Hepatocyte (in vitro differentiated cells): Measurements from ENCODE around the gene DCUN1D5. TPM values are rescaled to one million over a fixed set of nuclear protein-coding genes. Genes with fewer than 3 reads are reported as not detected.

Experiments
- DNase-seq: peaks from one replicate; pipeline ENCODE4 v3.0.0-alpha.2; 2016; ENCODE audit warnings: low spot score
- H2AFZ ChIP-seq: fragments of 200-600 bp; sonication (generic); 2 replicates; pipeline ENCODE4 v1.6.0; 2016; ENCODE audit warnings: antibody characterized with exemption, mild to moderate bottlenecking
- H3K27ac ChIP-seq: fragments of 200-600 bp; sonication (generic); 2 replicates; pipeline ENCODE4 v1.5.1; 2016; ENCODE audit warnings: mild to moderate bottlenecking
- H3K27me3 ChIP-seq: fragments of 200-600 bp; sonication (generic); 2 replicates; pipeline ENCODE4 v1.6.1; 2016
- H3K36me3 ChIP-seq: fragments of 200-600 bp; sonication (generic); replicated peaks from 2 replicates; pipeline ENCODE4 v1.5.1; 2016; ENCODE audit warnings: low read depth; ENCODE audit not compliant: insufficient read depth
- H3K4me1 ChIP-seq: fragments of 200-600 bp; sonication (generic); 2 replicates; pipeline ENCODE4 v1.5.1; 2016; ENCODE audit warnings: mild to moderate bottlenecking, moderate library complexity; ENCODE audit not compliant: insufficient read depth
- H3K4me2 ChIP-seq: fragments of 200-600 bp; sonication (generic); 2 replicates; pipeline ENCODE4 v1.6.0; 2016
- H3K4me3 ChIP-seq: fragments of 200-600 bp; sonication (generic); 2 replicates; pipeline ENCODE4 v1.5.1; 2016; ENCODE audit warnings: mild to moderate bottlenecking
- H3K79me2 ChIP-seq: fragments of 200-600 bp; sonication (generic); 2 replicates; pipeline ENCODE4 v1.6.0; 2017; ENCODE audit warnings: mild to moderate bottlenecking
- H3K9me2 ChIP-seq: fragments of 200-600 bp; sonication (generic); replicated peaks from 2 replicates; pipeline ENCODE4 v1.6.0; 2017; ENCODE audit warnings: mild to moderate bottlenecking; ENCODE audit not compliant: insufficient read depth
- H3K9me3 ChIP-seq: fragments of 200-600 bp; sonication (generic); 2 replicates; pipeline ENCODE4 v1.5.1; 2016; ENCODE audit warnings: low read depth, mild to moderate bottlenecking
- H4K20me1 ChIP-seq: fragments of 200-600 bp; sonication (generic); 2 replicates; pipeline ENCODE4 v1.6.0; 2016; ENCODE audit warnings: mild to moderate bottlenecking; ENCODE audit not compliant: insufficient read depth, poor library complexity, severe bottlenecking
- CTCF ChIP-seq: fragments of 200-600 bp; sonication (generic); IDR thresholded peaks from 2 replicates; pipeline ENCODE4 v1.5.1; 2016; ENCODE audit warnings: antibody characterized with exemption, mild to moderate bottlenecking; ENCODE audit not compliant: poor library complexity
- EZH2 ChIP-seq: fragments of 200-600 bp; sonication (generic); IDR thresholded peaks from 2 replicates; pipeline ENCODE4 v1.6.1; 2016; ENCODE audit warnings: antibody characterized with exemption, mild to moderate bottlenecking, borderline replicate concordance
- EZH2phosphoT487 ChIP-seq: fragments of 200-600 bp; sonication (generic); IDR thresholded peaks from one replicate; pipeline ENCODE4 v1.6.1; 2018; ENCODE audit warnings: antibody characterized with exemption, mild to moderate bottlenecking, low read depth, moderate library complexity; ENCODE audit not compliant: unreplicated experiment, severe bottlenecking
- WGBS: methylation state at CpG from one replicate; pipeline ENCODE4 v1.1.6; 2016; ENCODE audit warnings: low lambda C conversion rate; ENCODE audit errors: missing lambda C conversion rate; 5-methylcytosine and 5-hydroxymethylcytosine counted together
- polyA plus RNA-seq: library from polyadenylated mRNA; unstranded; fragments of >200 nt; fragmentation: Nextera tagmentation; extraction: Ambion mirVana; gene quantifications from 2 replicates; pipeline ENCODE4 v1.2.1, GENCODE V29; 2016
- total RNA-seq: library from RNA; depleted of rRNA; stranded (reverse); fragments of >200 nt; gene quantifications from 2 replicates; pipeline ENCODE4 v1.2.3, GENCODE V29; 2014

Gene DCUN1D5
- total and polyA plus RNA-seq, 2 experiments from 2014 or later: 54.5 to 78.4 TPM

GRCh38 chr11:103076361-103076760, 15.6 kb downstream of the DCUN1D5 start:
- no peak overlapping the region for H3K4me3 ChIP-seq
- DNase-seq: no peak
- no peaks in the 10 kb centered on the region for H3K9me3 ChIP-seq
- 94% methylated on average over 3 of the region's 3 CpGs for WGBS
- H4K20me1 ChIP-seq: no peaks in the 10 kb centered on the region
- H3K4me2 ChIP-seq: no peak overlapping the region
- H3K36me3 ChIP-seq: no peaks in the 10 kb centered on the region
- no peak overlapping the region for H3K27ac ChIP-seq
- H3K79me2 ChIP-seq: peaks cover 30% of the 10 kb centered on the region
- no peaks in the 10 kb centered on the region for H3K9me2 ChIP-seq
- H3K27me3 ChIP-seq: no peaks in the 10 kb centered on the region
- no peak overlapping the region for H2AFZ ChIP-seq
- H3K4me1 ChIP-seq: no peaks in the 10 kb centered on the region
- no peak for TF ChIP-seq CTCF
- TF ChIP-seq EZH2phosphoT487: no peak
- TF ChIP-seq EZH2: no peak

GRCh38 chr11:103071008-103071407, 21.0 kb downstream of the DCUN1D5 start:
- Histone ChIP-seq H3K4me1 (no peaks in the 10 kb centered on the region), H3K4me3 (no peak overlapping the region), H4K20me1 (no peaks in the 10 kb centered on the region), H3K4me2 (no peak overlapping the region), H2AFZ (no peak overlapping the region), H3K27me3 (no peaks in the 10 kb centered on the region), H3K36me3 (no peaks in the 10 kb centered on the region), H3K27ac (no peak overlapping the region), H3K9me3 (no peaks in the 10 kb centered on the region), H3K9me2 (no peaks in the 10 kb centered on the region), H3K79me2 (peaks cover 58% of the 10 kb centered on the region)
- TF ChIP-seq EZH2: no peak
- no peak for TF ChIP-seq CTCF
- no peak for TF ChIP-seq EZH2phosphoT487
- DNase-seq: no peak

GRCh38 chr11:103070142-103070541, 21.8 kb downstream of the DCUN1D5 start:
- Histone ChIP-seq H3K4me3 (no peak overlapping the region), H2AFZ (no peak overlapping the region), H3K27ac (no peak overlapping the region), H4K20me1 (no peaks in the 10 kb centered on the region), H3K4me1 (no peaks in the 10 kb centered on the region), H3K9me2 (no peaks in the 10 kb centered on the region), H3K9me3 (no peaks in the 10 kb centered on the region), H3K27me3 (no peaks in the 10 kb centered on the region), H3K4me2 (no peak overlapping the region), H3K36me3 (no peaks in the 10 kb centered on the region), H3K79me2 (peaks cover 58% of the 10 kb centered on the region)
- TF ChIP-seq EZH2phosphoT487 (no peak), CTCF (no peak), EZH2 (no peak)
- no peak for DNase-seq

GRCh38 chr11:103069367-103069766, 22.6 kb downstream of the DCUN1D5 start:
- H4K20me1 ChIP-seq: no peaks in the 10 kb centered on the region
- no peak for DNase-seq
- no peak overlapping the region for H3K27ac ChIP-seq
- no peaks in the 10 kb centered on the region for H3K4me1 ChIP-seq
- H3K4me2 ChIP-seq: no peak overlapping the region
- no peaks in the 10 kb centered on the region for H3K9me2 ChIP-seq
- H3K4me3 ChIP-seq: no peak overlapping the region
- no peaks in the 10 kb centered on the region for H3K36me3 ChIP-seq
- H3K27me3 ChIP-seq: no peaks in the 10 kb centered on the region
- H3K9me3 ChIP-seq: no peaks in the 10 kb centered on the region
- no peak overlapping the region for H2AFZ ChIP-seq
- peaks cover 58% of the 10 kb centered on the region for H3K79me2 ChIP-seq
- WGBS: 94% methylated on average over 2 of the region's 2 CpGs
- TF ChIP-seq CTCF (no peak), EZH2phosphoT487 (no peak), EZH2 (no peak)
